ENCODE measurements around the gene SPTBN1.
A peak's percentile ranks its signal among the peaks of the same experiment; 100 is the strongest.

Gene SPTBN1

GRCh38 chr2:54550547-54550946, 94.4 kb downstream of the SPTBN1 start:
- TF ChIP-seq, protein P1, sequence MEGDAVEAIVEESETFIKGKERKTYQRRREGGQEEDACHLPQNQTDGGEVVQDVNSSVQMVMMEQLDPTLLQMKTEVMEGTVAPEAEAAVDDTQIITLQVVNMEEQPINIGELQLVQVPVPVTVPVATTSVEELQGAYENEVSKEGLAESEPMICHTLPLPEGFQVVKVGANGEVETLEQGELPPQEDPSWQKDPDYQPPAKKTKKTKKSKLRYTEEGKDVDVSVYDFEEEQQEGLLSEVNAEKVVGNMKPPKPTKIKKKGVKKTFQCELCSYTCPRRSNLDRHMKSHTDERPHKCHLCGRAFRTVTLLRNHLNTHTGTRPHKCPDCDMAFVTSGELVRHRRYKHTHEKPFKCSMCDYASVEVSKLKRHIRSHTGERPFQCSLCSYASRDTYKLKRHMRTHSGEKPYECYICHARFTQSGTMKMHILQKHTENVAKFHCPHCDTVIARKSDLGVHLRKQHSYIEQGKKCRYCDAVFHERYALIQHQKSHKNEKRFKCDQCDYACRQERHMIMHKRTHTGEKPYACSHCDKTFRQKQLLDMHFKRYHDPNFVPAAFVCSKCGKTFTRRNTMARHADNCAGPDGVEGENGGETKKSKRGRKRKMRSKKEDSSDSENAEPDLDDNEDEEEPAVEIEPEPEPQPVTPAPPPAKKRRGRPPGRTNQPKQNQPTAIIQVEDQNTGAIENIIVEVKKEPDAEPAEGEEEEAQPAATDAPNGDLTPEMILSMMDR (conservative IDR thresholded peaks at IDR 0.05; ENCODE audit: low read length) = no peak
- DNase-seq (ENCODE audit: low read depth) = no peak
- H3K4me3 ChIP-seq (ENCODE audit: low read length) = no peak overlapping the region

DNA sequence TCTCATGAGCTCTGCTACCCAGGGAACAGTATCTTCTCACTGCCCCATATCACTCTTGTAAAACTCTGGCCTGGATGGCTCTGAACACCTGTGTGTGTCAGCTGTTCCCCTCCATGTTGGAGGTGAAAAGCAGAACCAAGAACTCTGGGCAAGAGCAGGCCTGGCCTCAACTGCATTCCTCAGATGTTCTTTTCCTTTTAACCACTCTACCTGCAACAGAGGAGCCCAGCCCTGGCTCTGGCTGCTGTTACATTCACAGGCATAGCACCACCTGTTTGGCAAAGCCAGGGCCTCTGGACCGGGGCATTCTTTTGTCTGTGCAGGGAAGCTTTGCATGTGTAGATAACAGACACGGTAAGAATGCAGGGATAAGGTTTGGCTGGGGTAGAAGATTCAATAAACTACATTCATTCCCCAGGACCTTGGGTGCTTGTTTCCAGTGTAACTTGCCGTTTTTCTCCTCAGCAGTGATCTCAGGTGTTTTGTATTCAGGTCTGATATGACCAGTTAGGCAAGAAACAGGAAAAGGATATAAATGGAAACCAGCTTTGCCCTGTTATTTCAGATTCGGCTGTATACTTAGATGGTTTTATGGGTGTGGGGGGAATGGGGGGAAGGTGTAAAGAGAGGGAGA, 95.1 kb downstream of the SPTBN1 start:
- DNase-seq (ENCODE audit: low read depth) = no peak
- TF ChIP-seq, protein P1 (conservative IDR thresholded peaks at IDR 0.05; ENCODE audit: low read length) = no peak
- H3K4me3 ChIP-seq (ENCODE audit: low read length) = no peak overlapping the region

DNA sequence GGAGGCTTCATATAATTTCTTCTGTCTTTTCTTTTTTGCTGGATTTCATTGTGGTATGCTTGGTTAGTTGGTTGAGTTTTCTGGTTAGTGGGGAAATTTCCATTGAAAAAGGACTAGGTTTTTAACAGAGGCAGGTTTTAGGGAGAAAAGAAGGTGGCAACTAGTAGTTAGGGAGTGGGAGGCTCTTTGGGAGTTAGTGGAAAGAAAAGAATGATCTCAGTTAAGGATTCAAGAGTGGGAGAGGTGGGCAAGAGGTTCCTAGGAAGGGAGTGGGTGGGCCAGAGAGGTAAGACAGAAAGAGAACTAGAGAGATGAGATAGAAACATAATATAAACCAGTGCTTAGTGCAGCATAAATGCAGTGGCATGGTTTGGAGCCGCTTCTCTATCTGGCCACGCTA, 96.9 kb downstream of the SPTBN1 start:
- H3K4me3 ChIP-seq (ENCODE audit: low read length) = no peak overlapping the region
- DNase-seq (ENCODE audit: low read depth) = no peak
- TF ChIP-seq, protein P1 (conservative IDR thresholded peaks at IDR 0.05; ENCODE audit: low read length) = no peak

DNA sequence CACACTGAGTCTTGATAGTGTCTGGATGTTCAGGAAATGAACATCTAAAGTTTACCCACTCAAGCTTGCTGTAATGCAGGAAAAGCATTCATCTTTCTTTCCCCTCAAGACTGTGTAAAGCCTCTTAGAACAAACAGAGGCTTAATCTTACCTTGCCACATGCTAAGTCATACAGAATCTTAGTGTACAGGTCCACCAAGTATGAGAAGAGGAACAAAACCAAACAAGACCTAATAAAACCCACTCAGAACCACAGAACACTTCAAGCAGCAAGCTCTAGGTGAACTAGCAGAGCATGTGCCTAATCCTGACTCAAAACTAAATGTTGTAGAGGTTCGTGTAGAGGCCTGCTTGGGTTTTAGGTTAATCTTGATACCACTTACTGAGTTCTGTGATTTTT, 97.6 kb downstream of the SPTBN1 start:
- TF ChIP-seq, protein P1 (conservative IDR thresholded peaks at IDR 0.05; ENCODE audit: low read length) = no peak
- H3K4me3 ChIP-seq (ENCODE audit: low read length) = no peak overlapping the region
- no peak for DNase-seq (ENCODE audit: low read depth)

- H3K4me3 ChIP-seq (ENCODE audit: low read length) = no peak overlapping the region
- no peak for DNase-seq (ENCODE audit: low read depth)
- TF ChIP-seq, protein P1 (conservative IDR thresholded peaks at IDR 0.05; ENCODE audit: low read length) = no peak
These were observed 99.3 kb downstream of the SPTBN1 start for GRCh38 chr2:54555318-54555837.

- H3K4me3 ChIP-seq (ENCODE audit: low read length) = no peak overlapping the region
- TF ChIP-seq, protein P1 (conservative IDR thresholded peaks at IDR 0.05; ENCODE audit: low read length) = no peak
- DNase-seq (ENCODE audit: low read depth) = peak; percentile 95
These were observed 100.5 kb downstream of the SPTBN1 start for GRCh38 chr2:54556621-54557121.

DNA sequence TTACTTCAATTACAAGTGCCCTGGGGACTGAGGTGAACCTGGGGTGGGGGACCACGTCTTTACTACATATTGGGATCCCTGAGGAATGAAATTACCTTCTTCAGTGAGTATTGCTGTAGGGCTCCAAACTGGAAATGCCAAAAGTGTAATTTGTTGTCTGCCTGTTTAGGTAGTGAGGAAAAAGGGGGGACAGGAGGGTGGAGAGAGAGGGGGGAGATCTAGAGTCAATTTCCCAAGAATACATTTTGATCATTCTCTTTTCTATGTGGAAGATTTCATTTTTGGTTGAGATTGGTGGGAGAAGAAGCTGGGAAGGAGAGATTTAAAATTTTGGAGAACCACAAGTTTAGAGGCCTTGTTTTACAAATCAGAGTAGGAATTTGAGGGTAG, 101.1 kb downstream of the SPTBN1 start:
- DNase-seq (ENCODE audit: low read depth) = no peak
- H3K4me3 ChIP-seq (ENCODE audit: low read length) = no peak overlapping the region
- TF ChIP-seq, protein P1 (conservative IDR thresholded peaks at IDR 0.05; ENCODE audit: low read length) = no peak
